HL-60 (cell line): ENCODE results near the gene FH.

Experiments used
- TF ChIP-seq, protein P1 (sequence below): IDR thresholded peaks from one replicate; pipeline ENCODE4 v1.5.1; 2011; ENCODE audit warnings: low read length, control low read depth, inconsistent platforms; ENCODE audit not compliant: insufficient read depth
- TF ChIP-seq, protein P2 (sequence below): IDR thresholded peaks from 2 replicates; pipeline ENCODE4 v1.6.1; 2012; ENCODE audit warnings: low read depth; ENCODE audit not compliant: insufficient replicate concordance

DNA sequence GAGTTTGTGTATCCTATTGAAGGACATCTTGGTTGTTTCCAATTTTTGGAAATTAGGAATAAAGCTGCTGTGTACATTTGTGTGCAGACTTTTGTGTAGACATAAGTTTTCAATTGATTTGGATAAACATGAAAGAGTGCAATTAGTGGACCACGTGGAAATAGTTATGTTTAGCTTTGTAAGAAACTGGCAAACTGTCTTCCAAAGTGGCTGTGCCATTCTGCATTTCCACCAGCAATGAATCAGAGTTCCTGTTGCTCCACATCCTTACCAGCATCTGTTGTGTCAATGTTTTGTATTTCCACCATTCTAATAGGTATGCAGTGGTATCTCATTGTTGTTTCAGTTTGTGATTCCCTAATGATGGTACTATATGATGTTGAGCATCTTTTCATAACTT is 46.5 kb downstream of the FH start:
- TF ChIP-seq, protein P1, sequence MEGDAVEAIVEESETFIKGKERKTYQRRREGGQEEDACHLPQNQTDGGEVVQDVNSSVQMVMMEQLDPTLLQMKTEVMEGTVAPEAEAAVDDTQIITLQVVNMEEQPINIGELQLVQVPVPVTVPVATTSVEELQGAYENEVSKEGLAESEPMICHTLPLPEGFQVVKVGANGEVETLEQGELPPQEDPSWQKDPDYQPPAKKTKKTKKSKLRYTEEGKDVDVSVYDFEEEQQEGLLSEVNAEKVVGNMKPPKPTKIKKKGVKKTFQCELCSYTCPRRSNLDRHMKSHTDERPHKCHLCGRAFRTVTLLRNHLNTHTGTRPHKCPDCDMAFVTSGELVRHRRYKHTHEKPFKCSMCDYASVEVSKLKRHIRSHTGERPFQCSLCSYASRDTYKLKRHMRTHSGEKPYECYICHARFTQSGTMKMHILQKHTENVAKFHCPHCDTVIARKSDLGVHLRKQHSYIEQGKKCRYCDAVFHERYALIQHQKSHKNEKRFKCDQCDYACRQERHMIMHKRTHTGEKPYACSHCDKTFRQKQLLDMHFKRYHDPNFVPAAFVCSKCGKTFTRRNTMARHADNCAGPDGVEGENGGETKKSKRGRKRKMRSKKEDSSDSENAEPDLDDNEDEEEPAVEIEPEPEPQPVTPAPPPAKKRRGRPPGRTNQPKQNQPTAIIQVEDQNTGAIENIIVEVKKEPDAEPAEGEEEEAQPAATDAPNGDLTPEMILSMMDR, result no peak
- TF ChIP-seq, protein P2, sequence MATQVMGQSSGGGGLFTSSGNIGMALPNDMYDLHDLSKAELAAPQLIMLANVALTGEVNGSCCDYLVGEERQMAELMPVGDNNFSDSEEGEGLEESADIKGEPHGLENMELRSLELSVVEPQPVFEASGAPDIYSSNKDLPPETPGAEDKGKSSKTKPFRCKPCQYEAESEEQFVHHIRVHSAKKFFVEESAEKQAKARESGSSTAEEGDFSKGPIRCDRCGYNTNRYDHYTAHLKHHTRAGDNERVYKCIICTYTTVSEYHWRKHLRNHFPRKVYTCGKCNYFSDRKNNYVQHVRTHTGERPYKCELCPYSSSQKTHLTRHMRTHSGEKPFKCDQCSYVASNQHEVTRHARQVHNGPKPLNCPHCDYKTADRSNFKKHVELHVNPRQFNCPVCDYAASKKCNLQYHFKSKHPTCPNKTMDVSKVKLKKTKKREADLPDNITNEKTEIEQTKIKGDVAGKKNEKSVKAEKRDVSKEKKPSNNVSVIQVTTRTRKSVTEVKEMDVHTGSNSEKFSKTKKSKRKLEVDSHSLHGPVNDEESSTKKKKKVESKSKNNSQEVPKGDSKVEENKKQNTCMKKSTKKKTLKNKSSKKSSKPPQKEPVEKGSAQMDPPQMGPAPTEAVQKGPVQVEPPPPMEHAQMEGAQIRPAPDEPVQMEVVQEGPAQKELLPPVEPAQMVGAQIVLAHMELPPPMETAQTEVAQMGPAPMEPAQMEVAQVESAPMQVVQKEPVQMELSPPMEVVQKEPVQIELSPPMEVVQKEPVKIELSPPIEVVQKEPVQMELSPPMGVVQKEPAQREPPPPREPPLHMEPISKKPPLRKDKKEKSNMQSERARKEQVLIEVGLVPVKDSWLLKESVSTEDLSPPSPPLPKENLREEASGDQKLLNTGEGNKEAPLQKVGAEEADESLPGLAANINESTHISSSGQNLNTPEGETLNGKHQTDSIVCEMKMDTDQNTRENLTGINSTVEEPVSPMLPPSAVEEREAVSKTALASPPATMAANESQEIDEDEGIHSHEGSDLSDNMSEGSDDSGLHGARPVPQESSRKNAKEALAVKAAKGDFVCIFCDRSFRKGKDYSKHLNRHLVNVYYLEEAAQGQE, result no peak
